Erythroblast (primary cell): ENCODE results near the gene CAPN8.

ENCODE experiments used
- DNase-seq, 2 experiments: peaks; one replicate each; lab custom pipeline; 2025; lab: John Stamatoyannopoulos, UW
- GATA1 ChIP-seq: IDR thresholded peaks from 2 replicates; pipeline ENCODE4 v1.6.1; 2011; ENCODE audit warnings: low read depth, mild to moderate bottlenecking, control low read depth, low read length, moderate library complexity
- POLR2A ChIP-seq: IDR thresholded peaks from 2 replicates; pipeline ENCODE4 v1.6.1; 2011; ENCODE audit warnings: mild to moderate bottlenecking, low read length

The CAPN8 gene

GRCh38 chr1:223504741-223505140, 160.8 kb downstream of the CAPN8 start:
- DNase-seq = no peak
- TF ChIP-seq POLR2A = no peak
- TF ChIP-seq GATA1 = no peak

GRCh38 chr1:223503348-223503747, 162.2 kb downstream of the CAPN8 start:
- TF ChIP-seq POLR2A (no peak), GATA1 (no peak)
- no peak for DNase-seq

- TF ChIP-seq POLR2A (no peak), GATA1 (no peak)
- DNase-seq = no peak
These were observed 164.7 kb downstream of the CAPN8 start for GRCh38 chr1:223500560-223501425.

GRCh38 chr1:223496883-223497282, 168.6 kb downstream of the CAPN8 start:
- TF ChIP-seq GATA1 (no peak), POLR2A (no peak)

GRCh38 chr1:223494926-223495645, 170.4 kb downstream of the CAPN8 start:
- TF ChIP-seq POLR2A (no peak), GATA1 (no peak)
- DNase-seq = no peak

More at GRCh38 chr1:223496883-223497282, 168.6 kb downstream of the CAPN8 start:
- DNase-seq = no peak

GRCh38 chr1:223492044-223492443, 173.5 kb downstream of the CAPN8 start:
- no peak for TF ChIP-seq GATA1
- TF ChIP-seq POLR2A = no peak
- DNase-seq = no peak
